HG03460 (cell line): ENCODE results near the gene KPRP.

Experiments
- ATAC-seq: cut with Tn5 transposase; IDR thresholded peaks from one replicate; pipeline ENCODE4 v1.9.1; 2021; ENCODE audit not compliant: unreplicated experiment

Gene KPRP

GRCh38 chr1:152757747-152758146 is at the start of gene KPRP:
TSS of gene KPRP (plus strand) at chr1:152758025. CDS start at chr1:152759589, 1,564 bp downstream.
- ATAC-seq = no peak

GRCh38 chr1:152718238-152718637 is 39.6 kb upstream of the KPRP start:
- ATAC-seq = no peak

GRCh38 chr1:152725261-152725660 is 32.6 kb upstream of the KPRP start:
- no peak for ATAC-seq

- ATAC-seq = no peak
Observed at GRCh38 chr1:152728986-152729385, 28.8 kb upstream of the KPRP start.

GRCh38 chr1:152735648-152736047 is 22.2 kb upstream of the KPRP start:
- ATAC-seq = no peak

GRCh38 chr1:152737997-152738396 is 19.8 kb upstream of the KPRP start:
- ATAC-seq = no peak

- no peak for ATAC-seq
Observed at GRCh38 chr1:152739841-152740240, 18.0 kb upstream of the KPRP start.

- no peak for ATAC-seq
Observed at GRCh38 chr1:152741656-152742055, 16.2 kb upstream of the KPRP start.

- ATAC-seq = no peak
Observed at GRCh38 chr1:152743371-152744145, 14.3 kb upstream of the KPRP start.

GRCh38 chr1:152745289-152745704 is 12.5 kb upstream of the KPRP start:
- no peak for ATAC-seq

GRCh38 chr1:152745765-152746444 is 11.9 kb upstream of the KPRP start:
- ATAC-seq = no peak

- ATAC-seq = no peak
Observed at GRCh38 chr1:152747831-152748230, 10.0 kb upstream of the KPRP start.

- ATAC-seq = no peak
Observed at GRCh38 chr1:152752225-152752624, 5.6 kb upstream of the KPRP start.

- ATAC-seq = no peak
Observed at GRCh38 chr1:152753586-152753985, 4.2 kb upstream of the KPRP start.

GRCh38 chr1:152756872-152757271 is 953 bp upstream of the KPRP start:
- ATAC-seq = no peak

- ATAC-seq = no peak
Observed at GRCh38 chr1:152758636-152759035, 811 bp downstream of the KPRP start.

GRCh38 chr1:152759453-152760173 is 1.8 kb downstream of the KPRP start:
- no peak for ATAC-seq

- ATAC-seq = no peak
Observed at GRCh38 chr1:152760551-152761190, 2.8 kb downstream of the KPRP start.

GRCh38 chr1:152761609-152762213 is 3.9 kb downstream of the KPRP start:
- no peak for ATAC-seq

- ATAC-seq = no peak
Observed at GRCh38 chr1:152768847-152769533, 11.2 kb downstream of the KPRP start.
